Nephron (organoid): ENCODE results near the gene GTSE1.
"Not testable (repeated sequence)": the region's sequence is repeated elsewhere in the genome, so short reads cannot be mapped to it uniquely, and the experiment has no call there.

ENCODE experiments used
- H3K27ac Mint-ChIP-seq, 3 experiments: 2 replicates each; pipeline ENCODE4 v1.8.0; 2020; ENCODE audit warnings: mixed read lengths in 3 of 3, mild to moderate bottlenecking in 2 of 3, moderate library complexity in 1 of 3
- H3K27me3 Mint-ChIP-seq: 2 replicates; pipeline ENCODE4 v1.8.0; 2021; ENCODE audit warnings: low read depth, mild to moderate bottlenecking, moderate library complexity, mixed read lengths
- H3K36me3 Mint-ChIP-seq: 2 replicates; pipeline ENCODE4 v1.8.0; 2020; ENCODE audit warnings: low read depth, mixed read lengths
- H3K4me1 Mint-ChIP-seq: 2 replicates; pipeline ENCODE4 v1.8.0; 2020; ENCODE audit warnings: mixed read lengths
- H3K4me3 Mint-ChIP-seq, 3 experiments: 2 replicates each; pipeline ENCODE4 v1.8.0; 2020; ENCODE audit warnings: mild to moderate bottlenecking in 3 of 3, mixed read lengths in 3 of 3, moderate library complexity in 2 of 3
- H3K9me3 Mint-ChIP-seq: 2 replicates; pipeline ENCODE4 v1.8.0; 2020; ENCODE audit warnings: mixed read lengths
- TF ChIP-seq, protein P1 (sequence below), 3 experiments: fragments of 200-600 bp; sonication (generic); IDR thresholded peaks; one replicate each; pipeline ENCODE4 v1.5.0; 2021; ENCODE audit warnings: antibody characterized with exemption in 3 of 3; ENCODE audit not compliant: unreplicated experiment in 3 of 3

GTSE1 gene

DNA sequence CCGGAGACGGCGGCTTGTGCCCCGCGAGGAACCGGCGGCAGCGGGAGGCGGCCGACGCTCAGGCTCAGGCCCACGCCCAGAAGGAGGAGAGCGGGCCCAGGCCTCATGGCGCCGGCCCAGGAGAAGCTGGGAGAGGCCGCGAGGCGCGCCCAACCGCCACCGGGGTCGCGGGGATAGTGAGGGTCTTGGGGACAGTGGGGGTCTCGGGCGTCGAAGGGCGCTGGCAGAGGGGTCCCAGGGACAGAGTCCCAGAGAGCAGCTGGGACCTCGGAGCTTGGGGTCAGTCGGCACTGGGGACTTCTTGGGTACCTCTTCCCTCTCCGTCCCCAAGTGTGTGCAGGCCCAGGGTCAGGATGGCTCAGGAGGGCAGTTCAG, 33.5 kb upstream of the GTSE1 start, which contains the start of gene PKDREJ:
PKDREJ (minus strand) TSS at position 128 of the 375 bp plus-strand sequence; CDS start at position 107, 21 bp downstream.
- peak within 1 kb of the TSS; percentile 27 to 53 (median 39) for H3K4me3 Mint-ChIP-seq
- peaks cover 84% of the 10 kb centered on the region for H3K27me3 Mint-ChIP-seq
- peaks cover 32% of the 10 kb centered on the region for H3K36me3 Mint-ChIP-seq
- TF ChIP-seq, protein P1, sequence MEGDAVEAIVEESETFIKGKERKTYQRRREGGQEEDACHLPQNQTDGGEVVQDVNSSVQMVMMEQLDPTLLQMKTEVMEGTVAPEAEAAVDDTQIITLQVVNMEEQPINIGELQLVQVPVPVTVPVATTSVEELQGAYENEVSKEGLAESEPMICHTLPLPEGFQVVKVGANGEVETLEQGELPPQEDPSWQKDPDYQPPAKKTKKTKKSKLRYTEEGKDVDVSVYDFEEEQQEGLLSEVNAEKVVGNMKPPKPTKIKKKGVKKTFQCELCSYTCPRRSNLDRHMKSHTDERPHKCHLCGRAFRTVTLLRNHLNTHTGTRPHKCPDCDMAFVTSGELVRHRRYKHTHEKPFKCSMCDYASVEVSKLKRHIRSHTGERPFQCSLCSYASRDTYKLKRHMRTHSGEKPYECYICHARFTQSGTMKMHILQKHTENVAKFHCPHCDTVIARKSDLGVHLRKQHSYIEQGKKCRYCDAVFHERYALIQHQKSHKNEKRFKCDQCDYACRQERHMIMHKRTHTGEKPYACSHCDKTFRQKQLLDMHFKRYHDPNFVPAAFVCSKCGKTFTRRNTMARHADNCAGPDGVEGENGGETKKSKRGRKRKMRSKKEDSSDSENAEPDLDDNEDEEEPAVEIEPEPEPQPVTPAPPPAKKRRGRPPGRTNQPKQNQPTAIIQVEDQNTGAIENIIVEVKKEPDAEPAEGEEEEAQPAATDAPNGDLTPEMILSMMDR (IDR thresholded peaks at IDR 0.05; ENCODE audit: unreplicated experiment in 3 of 3) = no peak
- peaks cover 6% of the 10 kb centered on the region for H3K4me1 Mint-ChIP-seq
- H3K9me3 Mint-ChIP-seq = peaks cover 67% of the 10 kb centered on the region
- H3K27ac Mint-ChIP-seq = no peak within 1 kb of the TSS

GRCh38 chr22:46264520-46264919, 32.1 kb upstream of the GTSE1 start:
- H3K4me1 Mint-ChIP-seq = not testable (repeated sequence)
- Mint-ChIP-seq H3K36me3 (peaks cover 33% of the 10 kb centered on the region), H3K4me3 (peak overlapping the region; percentile 34 to 65 (median 36)), H3K27me3 (peaks cover 73% of the 10 kb centered on the region), H3K9me3 (peaks cover 55% of the 10 kb centered on the region), H3K27ac (peak overlapping the region in 1 of 3 experiments; percentile 56)

DNA sequence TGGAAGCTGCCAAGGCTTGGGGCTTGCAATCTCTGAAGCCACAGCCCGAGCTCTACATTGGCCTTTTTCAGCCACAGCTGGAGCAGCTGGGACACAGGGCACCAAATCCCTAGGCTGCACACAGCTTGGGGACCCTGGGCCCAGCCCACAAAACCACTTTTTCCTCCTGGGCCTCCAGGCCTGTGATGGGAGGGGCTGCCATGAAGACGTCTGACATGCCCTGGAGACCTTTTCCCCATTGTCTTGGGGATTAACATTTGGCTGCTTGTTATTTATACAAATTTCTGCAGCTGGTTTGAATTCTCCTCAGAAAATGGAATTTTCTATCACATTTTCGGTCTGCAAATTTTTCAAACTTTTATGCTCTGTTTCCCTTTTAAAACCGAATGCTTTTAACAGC, 31.0 kb upstream of the GTSE1 start:
- H3K4me3 Mint-ChIP-seq = peak overlapping the region in 1 of 3 experiments; percentile 6
- H3K4me1 Mint-ChIP-seq, H3K27ac Mint-ChIP-seq: not testable (repeated sequence)
- peaks cover 39% of the 10 kb centered on the region for H3K36me3 Mint-ChIP-seq
- H3K9me3 Mint-ChIP-seq = peaks cover 45% of the 10 kb centered on the region
- peaks cover 62% of the 10 kb centered on the region for H3K27me3 Mint-ChIP-seq

DNA sequence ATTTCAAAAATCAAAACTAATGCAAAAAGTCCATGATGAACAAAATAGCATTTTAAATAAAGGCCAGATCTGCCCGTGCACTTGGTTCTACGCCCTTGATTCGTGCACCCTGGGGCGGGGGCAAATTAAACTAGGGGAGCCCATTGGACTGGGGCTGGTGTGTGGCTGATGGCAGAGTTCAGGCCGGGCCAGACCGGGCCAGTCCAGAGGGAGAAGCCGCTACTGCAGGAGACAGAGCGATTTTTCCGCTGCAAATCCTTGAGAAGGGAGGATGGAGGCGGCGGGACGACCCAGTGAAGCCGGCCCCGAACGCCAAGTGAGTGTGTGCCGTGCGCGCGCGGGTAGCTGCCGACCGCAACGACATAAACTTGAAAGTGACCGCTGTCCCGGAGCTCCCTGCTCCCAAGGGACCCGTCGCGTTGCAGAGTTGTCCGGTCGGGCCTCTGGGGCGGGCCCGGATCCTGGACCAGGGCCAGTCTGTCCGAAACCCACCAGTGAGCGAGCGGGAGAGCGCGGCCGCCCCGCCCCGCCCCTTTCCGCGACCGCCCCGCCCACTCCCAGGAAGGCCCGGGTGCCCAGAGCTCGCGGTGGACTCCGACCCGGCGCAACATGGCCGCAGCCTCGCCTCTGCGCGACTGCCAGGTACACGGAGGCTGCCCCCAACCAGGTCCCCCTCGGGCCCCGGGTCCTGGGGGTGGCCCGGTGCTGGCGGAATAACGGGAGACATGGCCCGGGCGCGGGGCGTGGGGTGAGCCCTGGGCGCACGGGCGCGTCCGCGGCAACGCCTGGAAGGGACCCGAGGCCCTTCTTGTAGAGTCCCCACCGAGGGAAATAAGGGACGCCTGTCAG, 29.0 kb upstream of the GTSE1 start, which contains the start of gene TTC38:
TTC38 (plus strand) TSS at position 578 of the 849 bp plus-strand sequence; CDS start at position 610, 32 bp downstream.
- peaks cover 42% of the 10 kb centered on the region for H3K27me3 Mint-ChIP-seq
- peaks cover 29% of the 10 kb centered on the region for H3K36me3 Mint-ChIP-seq
- peak within 1 kb of the TSS; percentile 69 to 85 (median 75) for H3K27ac Mint-ChIP-seq
- peak within 1 kb of the TSS; percentile 95 to 96 (median 96) for H3K4me3 Mint-ChIP-seq
- TF ChIP-seq, protein P1 (IDR thresholded peaks at IDR 0.05; ENCODE audit: unreplicated experiment in 3 of 3) = no peak
- H3K9me3 Mint-ChIP-seq = peaks cover 27% of the 10 kb centered on the region
- H3K4me1 Mint-ChIP-seq = peaks cover 6% of the 10 kb centered on the region

DNA sequence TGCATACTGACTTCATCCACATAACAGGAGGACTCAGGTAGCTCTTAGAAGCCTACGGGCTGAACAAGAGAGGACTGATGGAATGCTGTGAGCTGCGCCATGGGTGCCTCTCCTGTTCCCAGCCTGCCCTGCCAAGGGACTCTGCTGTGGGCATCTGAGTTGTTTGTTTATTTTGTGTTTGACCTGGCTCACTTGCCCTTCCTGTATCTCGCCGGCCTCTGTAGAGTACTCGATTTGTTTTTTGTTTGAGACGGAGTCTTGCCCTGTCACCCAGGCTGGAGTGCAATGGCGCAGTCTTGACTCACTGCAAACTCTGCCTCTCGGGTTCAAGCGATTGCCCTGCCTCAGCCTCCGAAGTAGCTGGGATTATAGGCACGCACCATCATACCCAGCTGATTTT, 27.1 kb upstream of the GTSE1 start:
- H3K4me1 Mint-ChIP-seq = peaks cover 6% of the 10 kb centered on the region
- H3K9me3 Mint-ChIP-seq = peaks cover 13% of the 10 kb centered on the region
- TF ChIP-seq, protein P1 (IDR thresholded peaks at IDR 0.05; ENCODE audit: unreplicated experiment in 3 of 3) = no peak
- peaks cover 28% of the 10 kb centered on the region for H3K36me3 Mint-ChIP-seq
- H3K4me3 Mint-ChIP-seq = peak overlapping the region; percentile 77 to 96 (median 96)
- H3K27ac Mint-ChIP-seq = peak overlapping the region in 1 of 3 experiments; percentile 63
- peaks cover 26% of the 10 kb centered on the region for H3K27me3 Mint-ChIP-seq

- H3K4me3 Mint-ChIP-seq = no peak overlapping the region
- peaks cover 39% of the 10 kb centered on the region for H3K36me3 Mint-ChIP-seq
- H3K27ac Mint-ChIP-seq = no peak overlapping the region
- H3K9me3 Mint-ChIP-seq = no peaks in the 10 kb centered on the region
- peaks cover 3% of the 10 kb centered on the region for H3K27me3 Mint-ChIP-seq
- TF ChIP-seq, protein P1 (IDR thresholded peaks at IDR 0.05; ENCODE audit: unreplicated experiment in 3 of 3) = no peak
- H3K4me1 Mint-ChIP-seq = peaks cover 4% of the 10 kb centered on the region
These were observed 24.5 kb upstream of the GTSE1 start for GRCh38 chr22:46272196-46272595.
